ENCODE results near the gene FAM3A.

- TF ChIP-seq CTCF (IDR thresholded peaks at IDR 0.05) (no peak), POLR2A (IDR thresholded peaks at IDR 0.05) (no peak)
Measured at GRCh38 chrX:154535892-154536291, 19.9 kb upstream of the FAM3A start.

Measured in esophagus squamous epithelium (tissue), 4 donors.